ENCODE data around the gene USP5.
"Not testable (repeated sequence)": the region's sequence is repeated elsewhere in the genome, so short reads cannot be mapped to it uniquely, and the experiment has no call there.

Gene USP5

GRCh38 chr12:6866163-6866919 lies 14.4 kb downstream of the USP5 start:
- DNase-seq (ENCODE audit: low read depth), result no peak

GRCh38 chr12:6866920-6867412 lies 15.0 kb downstream of the USP5 start:
- no peak for DNase-seq (ENCODE audit: low read depth)

- no peak for DNase-seq (ENCODE audit: low read depth)
Observed at GRCh38 chr12:6867413-6868210, 15.7 kb downstream of the USP5 start, which contains the start of gene TPI1. TSS of gene TPI1 (plus strand) at chr12:6867531. CDS start at chr12:6867567, 36 bp downstream.

- no peak for DNase-seq (ENCODE audit: low read depth)
Observed at GRCh38 chr12:6868211-6869048, 16.5 kb downstream of the USP5 start.

- no peak for DNase-seq (ENCODE audit: low read depth)
Observed at GRCh38 chr12:6869049-6870021, 17.4 kb downstream of the USP5 start.

- DNase-seq (ENCODE audit: low read depth), result not testable (repeated sequence)
Observed at GRCh38 chr12:6870304-6870703, 18.4 kb downstream of the USP5 start.

- no peak for DNase-seq (ENCODE audit: low read depth)
Observed at GRCh38 chr12:6871052-6871957, 19.4 kb downstream of the USP5 start.

GRCh38 chr12:6872073-6873048 lies 20.4 kb downstream of the USP5 start:
- DNase-seq (ENCODE audit: low read depth), result peak; percentile 50

GRCh38 chr12:6873094-6874014 lies 21.4 kb downstream of the USP5 start, which contains the start of gene SPSB2:
TSS of gene SPSB2 (minus strand) at chr12:6873303. CDS start at chr12:6872901, 402 bp downstream.
- peak; percentile 72 for DNase-seq (ENCODE audit: low read depth)

GRCh38 chr12:6874015-6874368 lies 22.0 kb downstream of the USP5 start:
- DNase-seq (ENCODE audit: low read depth), result not testable (repeated sequence)

- not testable (repeated sequence) for DNase-seq (ENCODE audit: low read depth)
Observed at GRCh38 chr12:6879824-6880223, 27.9 kb downstream of the USP5 start.

GRCh38 chr12:6883252-6883651 lies 31.3 kb downstream of the USP5 start:
- no peak for DNase-seq (ENCODE audit: low read depth)

- DNase-seq (ENCODE audit: low read depth), result no peak
Observed at GRCh38 chr12:6883683-6884082, 31.7 kb downstream of the USP5 start.

- DNase-seq (ENCODE audit: low read depth), result no peak
Observed at GRCh38 chr12:6884539-6884938, 32.6 kb downstream of the USP5 start.

GRCh38 chr12:6886206-6886999 lies 34.5 kb downstream of the USP5 start:
- not testable (repeated sequence) for DNase-seq (ENCODE audit: low read depth)

- DNase-seq (ENCODE audit: low read depth), result no peak
Observed at GRCh38 chr12:6887460-6887859, 35.5 kb downstream of the USP5 start.

GRCh38 chr12:6888360-6888759 lies 36.4 kb downstream of the USP5 start:
- no peak for DNase-seq (ENCODE audit: low read depth)

All from HS-5 (cell line).